Liver (tissue), 9 donors: ENCODE data around the gene CUX1. TPM values are rescaled to one million over a fixed set of nuclear protein-coding genes. Genes with fewer than 3 reads are reported as not detected.

Source experiments
- DNase-seq: peaks from one replicate; pipeline ENCODE4 v3.0.0-alpha.2; 2017; ENCODE audit warnings: low spot score
- H3K27ac ChIP-seq, 2 donors: one replicate each; pipeline ENCODE4 v1.7.0; 2013; ENCODE audit warnings: inconsistent platforms in 2 of 2, low read length in 2 of 2, control low read depth in 1 of 2, low read depth in 1 of 2, mild to moderate bottlenecking in 1 of 2
- H3K27me3 ChIP-seq, 4 donors: one replicate each; pipeline versions ENCODE4 v1.6.1 to v1.7.0; 2013; ENCODE audit warnings: low read length in 3 of 4, inconsistent platforms in 1 of 4, mild to moderate bottlenecking in 1 of 4, moderate library complexity in 1 of 4; ENCODE audit not compliant: control insufficient read depth in 4 of 4, insufficient read depth in 4 of 4
- H3K36me3 ChIP-seq, 4 donors: one replicate each; pipeline versions ENCODE4 v1.6.1 to v1.7.0; 2013; ENCODE audit warnings: low read length in 3 of 4, mild to moderate bottlenecking in 3 of 4, low read depth in 1 of 4, moderate library complexity in 1 of 4; ENCODE audit not compliant: control insufficient read depth in 4 of 4, insufficient read depth in 3 of 4
- H3K4me1 ChIP-seq, 4 donors: one replicate each; pipeline versions ENCODE4 v1.6.1 to v1.7.0; 2013; ENCODE audit warnings: low read length in 3 of 4, mild to moderate bottlenecking in 3 of 4, moderate library complexity in 1 of 4; ENCODE audit not compliant: control insufficient read depth in 4 of 4, insufficient read depth in 4 of 4
- H3K4me3 ChIP-seq, 3 donors: one replicate each; pipeline versions ENCODE4 v1.6.1 to v1.7.0; 2013; ENCODE audit warnings: low read length in 3 of 3, control low read depth in 1 of 3, low read depth in 1 of 3, mild to moderate bottlenecking in 1 of 3
- H3K9ac ChIP-seq, 2 donors: one replicate each; pipeline ENCODE4 v1.7.0; 2013; ENCODE audit warnings: low read length in 2 of 2, mild to moderate bottlenecking in 2 of 2, moderate library complexity in 2 of 2, control low read depth in 1 of 2, low read depth in 1 of 2
- H3K9me3 ChIP-seq, 4 donors: one replicate each; pipeline versions ENCODE4 v1.6.1 to v1.7.0; 2013; ENCODE audit warnings: low read length in 3 of 4; ENCODE audit not compliant: control insufficient read depth in 4 of 4
- FOXA1 ChIP-seq: IDR thresholded peaks from 2 replicates; pipeline ENCODE4 v1.6.1; 2016; ENCODE audit warnings: antibody characterized with exemption
- FOXA2 ChIP-seq: IDR thresholded peaks from 2 replicates; pipeline ENCODE4 v1.6.1; 2016; ENCODE audit warnings: antibody characterized with exemption
- GABPA ChIP-seq, 2 donors: IDR thresholded peaks in 1 of 2; conservative IDR thresholded peaks in 1 of 2; 2 replicates each; pipeline ENCODE4 v1.6.1; 2016; ENCODE audit warnings: antibody characterized with exemption in 2 of 2, mild to moderate bottlenecking in 1 of 2, moderate library complexity in 1 of 2
- HNF4A ChIP-seq, 2 donors: conservative IDR thresholded peaks; 2 replicates each; pipeline ENCODE4 v1.6.1; 2016; ENCODE audit warnings: antibody characterized with exemption in 2 of 2, mild to moderate bottlenecking in 2 of 2
- HNF4G ChIP-seq: IDR thresholded peaks from 2 replicates; pipeline ENCODE4 v1.6.1; 2016; ENCODE audit warnings: antibody characterized with exemption
- RXRA ChIP-seq, 2 donors: IDR thresholded peaks; 2 replicates each; pipeline ENCODE4 v1.6.1; 2017 to 2018; ENCODE audit warnings: antibody characterized with exemption in 2 of 2, mild to moderate bottlenecking in 1 of 2
- SP1 ChIP-seq: IDR thresholded peaks from 2 replicates; pipeline ENCODE4 v1.6.1; 2018; ENCODE audit warnings: antibody characterized with exemption, mild to moderate bottlenecking
- TAF1 ChIP-seq: conservative IDR thresholded peaks from 2 replicates; pipeline ENCODE4 v1.6.1; 2016; ENCODE audit warnings: antibody characterized with exemption, mild to moderate bottlenecking
- WGBS: extraction: QIAGEN DNeasy Blood & Tissue Kit; methylation state at CpG from one replicate; pipeline ENCODE4 v1.1.7; 2013; 5-methylcytosine and 5-hydroxymethylcytosine counted together
- polyA plus RNA-seq, 2 donors: library from polyadenylated mRNA; stranded (reverse) in 1 of 2; unstranded in 1 of 2; fragments of 200-250 nt in 1 of 2; fragments of >200 nt in 1 of 2; fragmentation: Nextera tagmentation in 1 of 2; extraction: Ambion mirVana in 1 of 2; gene quantifications; one replicate each; pipeline versions ENCODE4 v1.2.1 to v1.2.3, GENCODE V29; 2013 to 2015
- total RNA-seq, 2 donors: library from RNA; depleted of rRNA; stranded (reverse); fragments of >200 nt; gene quantifications; one replicate each; pipeline ENCODE4 v1.2.3, GENCODE V29; 2014
- TF ChIP-seq, protein P1 (sequence below): IDR thresholded peaks from 2 replicates; pipeline ENCODE4 v1.6.1; 2016; ENCODE audit warnings: antibody characterized with exemption
- TF ChIP-seq, protein P2 (sequence below): IDR thresholded peaks from 2 replicates; pipeline ENCODE4 v1.6.1; 2016; ENCODE audit warnings: antibody characterized with exemption, mild to moderate bottlenecking
- TF ChIP-seq, protein P3 (sequence below): IDR thresholded peaks from 2 replicates; pipeline ENCODE4 v1.6.1; 2016; ENCODE audit warnings: antibody characterized with exemption
- TF ChIP-seq, protein P4 (sequence below): fragments of 150-350 bp; IDR thresholded peaks from 2 replicates; pipeline ENCODE4 v1.5.1; 2017; ENCODE audit warnings: improper control_type of control experiment, low read depth, low read length; ENCODE audit not compliant: missing input control
- donor health status: healthy.
- donor health status: healthy.
- donor health status: healthy.
- donor health status: healthy.
- donor health status: healthy.

CUX1 gene
- total and polyA plus RNA-seq, 4 donors, result 18.6 to 40.6 (median 21.4) TPM

DNA sequence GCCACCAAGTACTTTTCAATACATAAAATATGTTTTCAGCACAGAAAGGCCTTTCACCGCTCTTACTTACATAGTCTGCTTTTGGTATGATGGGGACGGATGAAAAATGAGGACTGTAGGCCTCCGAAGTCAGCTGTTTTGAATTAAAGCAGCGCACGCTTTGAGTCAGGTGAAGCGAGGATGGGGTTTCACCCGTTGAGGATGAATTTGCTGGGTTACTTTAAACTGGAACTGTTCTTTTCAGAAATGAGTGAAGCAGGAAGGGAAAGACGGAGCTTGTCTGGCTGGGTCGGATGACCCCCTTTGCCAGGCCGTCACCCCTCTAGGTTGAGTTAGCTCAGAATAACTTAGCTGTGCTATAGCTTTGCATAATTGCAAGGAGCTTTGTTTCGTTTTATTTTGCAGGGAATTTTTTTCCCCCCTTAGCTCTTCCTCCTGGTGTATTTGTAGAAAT lies 40.0 kb downstream of the CUX1 start:
- H3K27ac ChIP-seq, result peak overlapping the region; percentile 91 to 92
- H3K36me3 ChIP-seq, result no peaks in the 10 kb centered on the region
- no peak for DNase-seq
- H3K9ac ChIP-seq, result peak overlapping the region; percentile 6 to 8
- no peak overlapping the region for H3K4me3 ChIP-seq
- no peaks in the 10 kb centered on the region for H3K27me3 ChIP-seq
- H3K9me3 ChIP-seq, result no peaks in the 10 kb centered on the region
- TF ChIP-seq FOXA2, result no peak
- TF ChIP-seq, protein P1, sequence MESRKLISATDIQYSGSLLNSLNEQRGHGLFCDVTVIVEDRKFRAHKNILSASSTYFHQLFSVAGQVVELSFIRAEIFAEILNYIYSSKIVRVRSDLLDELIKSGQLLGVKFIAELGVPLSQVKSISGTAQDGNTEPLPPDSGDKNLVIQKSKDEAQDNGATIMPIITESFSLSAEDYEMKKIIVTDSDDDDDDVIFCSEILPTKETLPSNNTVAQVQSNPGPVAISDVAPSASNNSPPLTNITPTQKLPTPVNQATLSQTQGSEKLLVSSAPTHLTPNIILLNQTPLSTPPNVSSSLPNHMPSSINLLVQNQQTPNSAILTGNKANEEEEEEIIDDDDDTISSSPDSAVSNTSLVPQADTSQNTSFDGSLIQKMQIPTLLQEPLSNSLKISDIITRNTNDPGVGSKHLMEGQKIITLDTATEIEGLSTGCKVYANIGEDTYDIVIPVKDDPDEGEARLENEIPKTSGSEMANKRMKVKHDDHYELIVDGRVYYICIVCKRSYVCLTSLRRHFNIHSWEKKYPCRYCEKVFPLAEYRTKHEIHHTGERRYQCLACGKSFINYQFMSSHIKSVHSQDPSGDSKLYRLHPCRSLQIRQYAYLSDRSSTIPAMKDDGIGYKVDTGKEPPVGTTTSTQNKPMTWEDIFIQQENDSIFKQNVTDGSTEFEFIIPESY, result no peak
- TF ChIP-seq, protein P2, sequence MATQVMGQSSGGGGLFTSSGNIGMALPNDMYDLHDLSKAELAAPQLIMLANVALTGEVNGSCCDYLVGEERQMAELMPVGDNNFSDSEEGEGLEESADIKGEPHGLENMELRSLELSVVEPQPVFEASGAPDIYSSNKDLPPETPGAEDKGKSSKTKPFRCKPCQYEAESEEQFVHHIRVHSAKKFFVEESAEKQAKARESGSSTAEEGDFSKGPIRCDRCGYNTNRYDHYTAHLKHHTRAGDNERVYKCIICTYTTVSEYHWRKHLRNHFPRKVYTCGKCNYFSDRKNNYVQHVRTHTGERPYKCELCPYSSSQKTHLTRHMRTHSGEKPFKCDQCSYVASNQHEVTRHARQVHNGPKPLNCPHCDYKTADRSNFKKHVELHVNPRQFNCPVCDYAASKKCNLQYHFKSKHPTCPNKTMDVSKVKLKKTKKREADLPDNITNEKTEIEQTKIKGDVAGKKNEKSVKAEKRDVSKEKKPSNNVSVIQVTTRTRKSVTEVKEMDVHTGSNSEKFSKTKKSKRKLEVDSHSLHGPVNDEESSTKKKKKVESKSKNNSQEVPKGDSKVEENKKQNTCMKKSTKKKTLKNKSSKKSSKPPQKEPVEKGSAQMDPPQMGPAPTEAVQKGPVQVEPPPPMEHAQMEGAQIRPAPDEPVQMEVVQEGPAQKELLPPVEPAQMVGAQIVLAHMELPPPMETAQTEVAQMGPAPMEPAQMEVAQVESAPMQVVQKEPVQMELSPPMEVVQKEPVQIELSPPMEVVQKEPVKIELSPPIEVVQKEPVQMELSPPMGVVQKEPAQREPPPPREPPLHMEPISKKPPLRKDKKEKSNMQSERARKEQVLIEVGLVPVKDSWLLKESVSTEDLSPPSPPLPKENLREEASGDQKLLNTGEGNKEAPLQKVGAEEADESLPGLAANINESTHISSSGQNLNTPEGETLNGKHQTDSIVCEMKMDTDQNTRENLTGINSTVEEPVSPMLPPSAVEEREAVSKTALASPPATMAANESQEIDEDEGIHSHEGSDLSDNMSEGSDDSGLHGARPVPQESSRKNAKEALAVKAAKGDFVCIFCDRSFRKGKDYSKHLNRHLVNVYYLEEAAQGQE, result no peak
- no peak for TF ChIP-seq HNF4A (conservative IDR thresholded peaks at IDR 0.05)
- no peak for TF ChIP-seq TAF1
- no peak for TF ChIP-seq FOXA1
- no peak for TF ChIP-seq HNF4G
- TF ChIP-seq, protein P3, sequence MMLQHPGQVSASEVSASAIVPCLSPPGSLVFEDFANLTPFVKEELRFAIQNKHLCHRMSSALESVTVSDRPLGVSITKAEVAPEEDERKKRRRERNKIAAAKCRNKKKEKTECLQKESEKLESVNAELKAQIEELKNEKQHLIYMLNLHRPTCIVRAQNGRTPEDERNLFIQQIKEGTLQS, result no peak
- TF ChIP-seq, protein P4, sequence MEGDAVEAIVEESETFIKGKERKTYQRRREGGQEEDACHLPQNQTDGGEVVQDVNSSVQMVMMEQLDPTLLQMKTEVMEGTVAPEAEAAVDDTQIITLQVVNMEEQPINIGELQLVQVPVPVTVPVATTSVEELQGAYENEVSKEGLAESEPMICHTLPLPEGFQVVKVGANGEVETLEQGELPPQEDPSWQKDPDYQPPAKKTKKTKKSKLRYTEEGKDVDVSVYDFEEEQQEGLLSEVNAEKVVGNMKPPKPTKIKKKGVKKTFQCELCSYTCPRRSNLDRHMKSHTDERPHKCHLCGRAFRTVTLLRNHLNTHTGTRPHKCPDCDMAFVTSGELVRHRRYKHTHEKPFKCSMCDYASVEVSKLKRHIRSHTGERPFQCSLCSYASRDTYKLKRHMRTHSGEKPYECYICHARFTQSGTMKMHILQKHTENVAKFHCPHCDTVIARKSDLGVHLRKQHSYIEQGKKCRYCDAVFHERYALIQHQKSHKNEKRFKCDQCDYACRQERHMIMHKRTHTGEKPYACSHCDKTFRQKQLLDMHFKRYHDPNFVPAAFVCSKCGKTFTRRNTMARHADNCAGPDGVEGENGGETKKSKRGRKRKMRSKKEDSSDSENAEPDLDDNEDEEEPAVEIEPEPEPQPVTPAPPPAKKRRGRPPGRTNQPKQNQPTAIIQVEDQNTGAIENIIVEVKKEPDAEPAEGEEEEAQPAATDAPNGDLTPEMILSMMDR, result no peak
- peaks cover 8 to 44% (median 40%) of the 10 kb centered on the region in 4 donors for H3K4me1 ChIP-seq
- WGBS, result 79% methylated on average over 11 of the region's 11 CpGs

DNA sequence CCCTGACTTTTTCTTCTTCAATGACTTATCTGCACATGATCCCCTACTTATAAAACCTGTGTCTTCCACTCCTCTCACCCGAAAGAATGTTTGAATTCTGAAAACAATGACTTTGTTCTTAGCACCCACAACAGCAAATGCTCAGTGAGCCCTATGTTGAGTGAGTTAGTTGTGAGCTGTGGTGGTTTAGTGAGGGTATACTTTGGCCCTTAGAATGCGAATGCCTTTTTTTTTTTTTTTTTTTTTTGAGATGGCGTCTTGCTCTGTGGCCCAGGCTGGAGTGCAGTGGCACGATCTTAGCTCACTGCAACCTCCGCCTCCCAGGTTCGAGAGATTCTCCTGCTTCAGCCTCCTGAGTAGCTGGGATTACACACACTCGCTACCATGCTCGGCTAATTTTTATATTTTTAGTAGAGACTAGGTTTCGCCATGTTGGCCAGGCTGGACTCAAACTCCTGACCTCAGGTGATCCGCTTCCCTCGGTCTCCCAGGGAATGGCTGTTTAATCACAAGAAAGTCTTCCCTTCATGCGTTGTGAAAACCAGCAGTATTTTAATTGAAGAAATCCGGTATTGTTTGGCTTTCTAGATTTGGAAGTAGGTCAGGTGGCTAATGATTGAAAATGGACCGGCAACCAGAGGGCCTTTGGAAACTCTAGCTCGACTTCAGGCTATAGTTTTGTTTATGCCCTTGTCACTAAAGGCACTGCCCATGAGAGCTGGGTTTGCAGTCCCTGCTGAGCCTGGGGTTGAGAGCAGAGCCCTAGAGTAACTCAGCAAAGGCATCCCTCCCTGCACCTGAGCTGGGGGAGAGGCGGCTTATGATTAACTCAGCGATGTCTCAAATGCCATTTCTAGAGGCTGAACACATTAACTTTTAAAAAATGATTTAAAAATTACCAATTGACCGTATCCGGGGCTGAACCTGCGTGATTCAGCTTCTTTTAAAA lies 41.3 kb downstream of the CUX1 start:
- peaks cover 8 to 44% (median 40%) of the 10 kb centered on the region in 4 donors for H3K4me1 ChIP-seq
- no peaks in the 10 kb centered on the region for H3K36me3 ChIP-seq
- WGBS, result 51% methylated on average over 20 of the region's 20 CpGs
- TF ChIP-seq TAF1 (peak; percentile 67), RXRA (IDR thresholded peaks at IDR 0.05) (peak; percentile 38 to 65), GABPA (IDR thresholded peaks at IDR 0.05 in 1 of 2, conservative IDR thresholded peaks at IDR 0.05 in 1 of 2) (no peak), SP1 (peak; percentile 71), FOXA2 (no peak), FOXA1 (no peak)
- TF ChIP-seq, protein P3, result no peak
- TF ChIP-seq, protein P2, result no peak
- TF ChIP-seq, protein P4, result no peak

More for the DNA sequence above, 41.3 kb downstream of the CUX1 start:
- Histone ChIP-seq H3K9me3 (no peaks in the 10 kb centered on the region), H3K27ac (peak overlapping the region; percentile 60 to 86), H3K9ac (peak overlapping the region in 1 of 2 donors; percentile 76), H3K4me3 (no peak overlapping the region), H3K27me3 (no peaks in the 10 kb centered on the region)
- DNase-seq, result no peak
